ACC112 (cell line): ENCODE measurements around the gene CIROP.

Experiments
- H2AFZ ChIP-seq: fragments of 200-600 bp; sonication (generic); one replicate; pipeline ENCODE4 v1.6.0; 2017; ENCODE audit warnings: antibody characterized with exemption, low read length; ENCODE audit not compliant: unreplicated experiment
- H3K27ac ChIP-seq: fragments of 200-600 bp; sonication (generic); 2 replicates; pipeline ENCODE4 v1.5.1; 2014; ENCODE audit warnings: low read depth, mild to moderate bottlenecking, antibody characterized with exemption, low read length, moderate library complexity
- H3K27me3 ChIP-seq: fragments of 200-600 bp; sonication (generic); 2 replicates; pipeline ENCODE4 v1.6.1; 2014; ENCODE audit warnings: mild to moderate bottlenecking, antibody characterized with exemption, low read length, moderate library complexity, mixed read lengths; ENCODE audit not compliant: insufficient read depth
- H3K36me3 ChIP-seq: fragments of 200-600 bp; sonication (generic); 2 replicates; pipeline ENCODE4 v1.6.1; 2016; ENCODE audit warnings: mild to moderate bottlenecking, antibody characterized with exemption, low read length, moderate library complexity, mixed read lengths; ENCODE audit not compliant: insufficient read depth
- H3K4me1 ChIP-seq: fragments of 200-600 bp; sonication (generic); one replicate; pipeline ENCODE4 v1.6.1; 2016; ENCODE audit warnings: low read length, mixed read lengths; ENCODE audit not compliant: insufficient read depth, unreplicated experiment, control insufficient read depth
- H3K4me3 ChIP-seq: fragments of 200-600 bp; sonication (generic); 2 replicates; pipeline ENCODE4 v1.5.1; 2014; ENCODE audit warnings: mild to moderate bottlenecking, low read depth, low read length
- H3K79me2 ChIP-seq: fragments of 200-600 bp; sonication (generic); one replicate; pipeline ENCODE4 v1.6.0; 2016; ENCODE audit warnings: low read length; ENCODE audit not compliant: control insufficient read depth, unreplicated experiment, insufficient read depth

Gene CIROP

GRCh38 chr14:23129759-23130316 lies 25.0 kb upstream of the CIROP start:
- Histone ChIP-seq H2AFZ (no peak overlapping the region), H3K36me3 (no peaks in the 10 kb centered on the region), H3K27ac (no peak overlapping the region), H3K27me3 (no peaks in the 10 kb centered on the region), H3K79me2 (no peaks in the 10 kb centered on the region), H3K4me3 (no peak overlapping the region), H3K4me1 (no peaks in the 10 kb centered on the region)

- H3K36me3 ChIP-seq: no peaks in the 10 kb centered on the region
- H3K4me1 ChIP-seq: no peaks in the 10 kb centered on the region
- H3K27ac ChIP-seq: no peak overlapping the region
- no peaks in the 10 kb centered on the region for H3K27me3 ChIP-seq
- H2AFZ ChIP-seq: no peak overlapping the region
- H3K79me2 ChIP-seq: no peaks in the 10 kb centered on the region
- H3K4me3 ChIP-seq: no peak overlapping the region
These were observed 24.4 kb upstream of the CIROP start for GRCh38 chr14:23128969-23129758.

- H3K4me1 ChIP-seq: no peaks in the 10 kb centered on the region
- H3K27ac ChIP-seq: no peak overlapping the region
- no peak overlapping the region for H3K4me3 ChIP-seq
- no peak overlapping the region for H2AFZ ChIP-seq
- H3K27me3 ChIP-seq: no peaks in the 10 kb centered on the region
- no peaks in the 10 kb centered on the region for H3K36me3 ChIP-seq
- H3K79me2 ChIP-seq: no peaks in the 10 kb centered on the region
These were observed 23.1 kb upstream of the CIROP start for GRCh38 chr14:23127861-23128260.

GRCh38 chr14:23126548-23127278 lies 21.9 kb upstream of the CIROP start:
- Histone ChIP-seq H3K36me3 (no peaks in the 10 kb centered on the region), H3K27me3 (no peaks in the 10 kb centered on the region), H3K4me1 (no peaks in the 10 kb centered on the region), H3K79me2 (no peaks in the 10 kb centered on the region), H3K4me3 (no peak overlapping the region), H3K27ac (no peak overlapping the region), H2AFZ (no peak overlapping the region)

GRCh38 chr14:23125933-23126524 lies 21.2 kb upstream of the CIROP start:
- Histone ChIP-seq H3K27ac (no peak overlapping the region), H3K27me3 (no peaks in the 10 kb centered on the region), H3K4me3 (no peak overlapping the region)

GRCh38 chr14:23125011-23125410 lies 20.2 kb upstream of the CIROP start:
- no peaks in the 10 kb centered on the region for H3K36me3 ChIP-seq

More at GRCh38 chr14:23125933-23126524, 21.2 kb upstream of the CIROP start:
- no peaks in the 10 kb centered on the region for H3K79me2 ChIP-seq
- H2AFZ ChIP-seq: no peak overlapping the region
- no peaks in the 10 kb centered on the region for H3K4me1 ChIP-seq
- no peaks in the 10 kb centered on the region for H3K36me3 ChIP-seq

GRCh38 chr14:23124337-23124954 lies 19.7 kb upstream of the CIROP start:
- no peak overlapping the region for H3K4me3 ChIP-seq
- H3K4me1 ChIP-seq: no peaks in the 10 kb centered on the region
- H3K79me2 ChIP-seq: no peaks in the 10 kb centered on the region
- no peaks in the 10 kb centered on the region for H3K27me3 ChIP-seq
- no peaks in the 10 kb centered on the region for H3K36me3 ChIP-seq
- H3K27ac ChIP-seq: no peak overlapping the region
- no peak overlapping the region for H2AFZ ChIP-seq

More at GRCh38 chr14:23125011-23125410, 20.2 kb upstream of the CIROP start:
- H2AFZ ChIP-seq: no peak overlapping the region
- H3K4me1 ChIP-seq: no peaks in the 10 kb centered on the region
- no peaks in the 10 kb centered on the region for H3K27me3 ChIP-seq
- H3K4me3 ChIP-seq: no peak overlapping the region
- H3K27ac ChIP-seq: no peak overlapping the region
- no peaks in the 10 kb centered on the region for H3K79me2 ChIP-seq

GRCh38 chr14:23123419-23123818 lies 18.6 kb upstream of the CIROP start:
- H2AFZ ChIP-seq: no peak overlapping the region
- H3K4me1 ChIP-seq: no peaks in the 10 kb centered on the region
- H3K36me3 ChIP-seq: no peaks in the 10 kb centered on the region
- no peaks in the 10 kb centered on the region for H3K79me2 ChIP-seq
- H3K4me3 ChIP-seq: no peak overlapping the region
- no peak overlapping the region for H3K27ac ChIP-seq
- no peaks in the 10 kb centered on the region for H3K27me3 ChIP-seq

- Histone ChIP-seq H2AFZ (no peak overlapping the region), H3K27ac (no peak overlapping the region), H3K36me3 (no peaks in the 10 kb centered on the region), H3K4me1 (no peaks in the 10 kb centered on the region), H3K79me2 (no peaks in the 10 kb centered on the region), H3K27me3 (no peaks in the 10 kb centered on the region), H3K4me3 (no peak overlapping the region)
These were observed 17.3 kb upstream of the CIROP start for GRCh38 chr14:23122086-23122485.

GRCh38 chr14:23121361-23121771 lies 16.6 kb upstream of the CIROP start:
- Histone ChIP-seq H3K4me1 (no peaks in the 10 kb centered on the region), H3K27me3 (no peaks in the 10 kb centered on the region), H3K36me3 (no peaks in the 10 kb centered on the region), H2AFZ (no peak overlapping the region), H3K4me3 (no peak overlapping the region), H3K79me2 (no peaks in the 10 kb centered on the region), H3K27ac (no peak overlapping the region)
